GF-D8 (cell line): ENCODE data around the gene PTCH1.
A peak's percentile ranks its signal among the peaks of the same experiment; 100 is the strongest.

Source experiments
- DNase-seq: peaks from one replicate; lab custom pipeline; 2025; lab: John Stamatoyannopoulos, UW

The PTCH1 gene

DNA sequence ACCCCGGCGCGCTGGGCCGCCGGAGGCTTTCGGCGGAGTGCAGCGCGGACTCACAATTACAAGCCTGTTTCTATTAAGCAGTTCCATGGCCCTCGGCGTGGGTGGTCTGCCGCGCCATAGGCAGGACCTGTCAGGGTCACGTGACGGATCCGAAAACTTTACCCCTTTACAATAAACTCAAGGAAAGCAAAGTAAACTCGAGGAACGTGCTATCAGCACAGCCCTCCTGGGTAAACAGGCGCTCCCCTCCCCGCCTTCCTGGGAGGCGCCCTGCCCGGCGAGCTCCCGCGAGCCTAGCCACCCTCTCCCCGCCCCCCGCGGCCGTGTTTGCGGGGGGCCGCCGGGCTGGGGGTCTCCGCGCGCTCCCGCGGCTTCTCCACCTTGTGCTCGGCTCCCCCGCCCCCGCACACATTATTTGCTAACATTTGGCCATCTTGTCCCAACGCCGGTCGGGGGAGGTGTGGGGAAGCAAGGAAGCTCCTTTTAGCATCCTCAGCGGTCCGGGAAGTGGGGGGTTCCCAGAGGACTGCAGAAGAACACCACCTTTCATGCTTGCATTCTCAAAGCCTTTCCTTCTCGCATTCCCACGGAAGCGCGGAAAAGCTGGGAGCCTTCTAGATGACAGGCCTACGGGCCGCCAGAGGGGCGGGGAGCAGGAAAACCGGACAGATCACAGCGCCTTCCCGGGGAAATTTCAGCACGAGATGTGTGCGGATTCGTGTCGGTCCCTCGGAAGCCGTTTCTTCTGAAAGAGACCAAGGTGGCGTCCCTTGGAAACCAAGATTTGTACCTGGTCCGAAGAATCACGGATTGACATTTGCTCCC lies at the start of gene PTCH1:
Gene PTCH1 (minus strand): TSS at position 238 of the 825 bp plus-strand sequence.
- no peak for DNase-seq

DNA sequence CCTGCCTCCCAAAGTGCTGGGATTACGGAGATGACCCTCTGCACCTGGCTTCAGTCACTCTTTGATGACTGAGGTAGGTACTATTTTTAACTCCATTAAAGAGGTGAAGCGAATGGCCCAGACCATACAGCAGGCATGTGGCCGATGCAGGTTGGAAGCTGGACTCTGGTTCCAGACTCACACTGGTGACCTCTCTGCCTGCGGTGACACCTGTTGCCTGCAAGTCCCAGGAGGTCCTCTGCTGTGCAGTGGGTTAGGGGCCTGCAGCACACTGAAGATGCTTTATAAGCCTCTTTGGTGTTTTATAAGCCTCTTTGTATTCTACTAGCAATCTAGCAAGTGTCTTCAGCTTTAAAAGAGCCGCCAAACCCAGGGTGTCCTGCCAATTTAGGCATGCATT lies 49.2 kb upstream of the PTCH1 start:
- DNase-seq: no peak

DNA sequence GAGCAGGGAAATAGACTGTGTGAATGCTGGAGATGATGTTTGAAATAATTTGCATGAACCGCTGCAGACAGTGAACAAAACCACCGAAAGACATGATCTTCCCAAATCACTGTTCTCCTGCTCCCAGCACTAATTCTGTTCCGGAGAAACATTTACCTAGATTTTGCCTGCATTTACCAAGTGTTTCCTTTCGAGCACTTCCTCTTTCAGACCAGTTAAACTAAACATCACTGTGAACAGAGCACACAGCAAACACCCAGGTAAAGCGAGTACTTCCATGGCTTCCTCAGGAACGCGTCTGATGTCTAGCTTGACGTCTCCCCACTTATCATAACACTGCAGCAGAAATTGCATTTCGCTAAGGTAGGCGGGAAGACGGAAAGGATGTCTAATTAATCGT lies 45.1 kb upstream of the PTCH1 start:
- DNase-seq: no peak

DNA sequence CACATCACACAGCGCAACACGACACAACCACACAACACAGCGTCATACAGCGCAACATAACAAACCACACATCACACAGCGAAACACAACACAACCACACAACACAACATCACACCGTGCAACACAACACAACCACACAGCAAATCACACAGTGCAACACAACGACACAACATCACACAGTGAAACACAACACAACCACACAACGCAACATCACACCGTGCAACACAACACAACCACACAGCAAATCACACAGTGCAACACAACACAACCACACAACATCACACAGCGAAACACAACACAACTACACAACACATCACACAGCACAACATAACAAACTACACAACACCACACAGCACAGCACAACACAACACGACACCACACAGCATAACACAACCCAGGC lies 40.4 kb upstream of the PTCH1 start:
- DNase-seq: no peak

DNA sequence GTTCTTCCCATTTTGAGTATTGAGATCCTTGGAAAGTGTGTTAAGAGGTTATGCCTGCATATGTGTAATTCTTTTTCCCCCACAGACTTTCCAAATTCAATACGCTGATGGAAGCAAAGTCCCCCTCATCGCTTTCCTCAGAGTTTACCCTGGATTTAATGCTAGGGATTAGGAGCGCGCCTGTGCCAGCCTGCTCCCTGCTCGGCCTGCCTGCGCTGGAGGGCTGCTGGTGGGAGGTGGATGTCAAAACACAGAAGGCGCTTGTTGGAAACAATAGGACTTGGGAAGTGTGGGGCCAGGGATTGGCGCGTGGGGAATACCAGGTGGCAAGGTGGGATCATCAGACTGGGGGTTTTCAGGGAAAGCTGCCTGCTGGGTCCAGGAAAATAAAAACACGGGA lies 39.8 kb upstream of the PTCH1 start:
- no peak for DNase-seq

DNA sequence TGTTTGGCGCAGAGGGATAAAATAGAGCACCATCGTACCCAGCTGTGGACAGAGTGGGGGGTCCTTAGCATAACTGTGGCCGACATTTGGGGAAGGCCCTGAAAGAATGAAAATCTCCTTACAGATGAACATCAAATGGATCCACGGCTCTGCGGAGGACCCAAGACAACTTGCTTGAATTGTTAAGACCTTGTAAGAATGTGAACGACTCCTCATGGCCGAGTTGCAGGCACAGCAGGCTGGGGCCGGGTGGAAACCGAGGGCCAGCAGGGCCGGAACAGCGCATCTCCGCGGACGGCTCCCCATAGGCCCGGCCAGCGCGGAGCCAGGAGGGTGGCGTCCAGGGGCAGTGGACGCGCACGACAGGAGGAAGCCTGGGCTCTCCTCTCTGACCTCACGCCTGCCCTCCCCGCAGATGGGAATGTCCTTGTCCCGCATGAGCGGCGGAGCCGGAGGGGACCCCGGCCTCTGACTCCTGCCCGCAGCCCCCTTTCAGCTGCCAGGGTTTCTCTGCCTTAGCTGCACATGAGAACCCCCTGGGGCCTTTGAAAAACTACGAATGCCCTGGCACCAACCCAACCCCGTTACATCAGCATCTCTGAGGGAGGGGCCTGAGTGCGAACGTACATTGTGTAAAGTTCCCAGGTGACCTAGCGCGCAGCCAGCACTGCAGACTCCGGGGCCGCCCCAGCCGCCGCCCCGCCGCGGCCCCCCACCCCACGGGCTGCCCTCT lies 36.2 kb upstream of the PTCH1 start:
- DNase-seq: no peak

DNA sequence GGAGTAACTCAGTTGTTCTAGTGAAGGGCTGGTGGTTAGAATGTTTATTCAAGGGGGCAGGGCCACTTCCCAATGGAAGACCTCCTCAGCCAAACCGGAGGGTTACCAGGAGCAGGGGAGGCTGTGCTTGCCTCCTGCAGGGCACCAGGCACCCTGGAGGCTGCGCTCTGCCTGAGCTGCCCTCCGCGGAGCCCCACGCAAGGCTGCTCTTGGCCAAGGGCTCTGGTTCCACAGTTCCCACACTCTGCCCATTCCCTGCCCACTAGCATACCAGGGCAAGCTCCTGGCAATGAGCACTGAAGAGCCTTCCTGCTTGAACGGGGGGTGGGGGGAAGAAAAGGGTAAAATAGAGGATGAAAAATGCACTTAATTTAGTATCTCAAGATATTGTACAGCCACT lies 35.5 kb upstream of the PTCH1 start:
- DNase-seq: no peak

DNA sequence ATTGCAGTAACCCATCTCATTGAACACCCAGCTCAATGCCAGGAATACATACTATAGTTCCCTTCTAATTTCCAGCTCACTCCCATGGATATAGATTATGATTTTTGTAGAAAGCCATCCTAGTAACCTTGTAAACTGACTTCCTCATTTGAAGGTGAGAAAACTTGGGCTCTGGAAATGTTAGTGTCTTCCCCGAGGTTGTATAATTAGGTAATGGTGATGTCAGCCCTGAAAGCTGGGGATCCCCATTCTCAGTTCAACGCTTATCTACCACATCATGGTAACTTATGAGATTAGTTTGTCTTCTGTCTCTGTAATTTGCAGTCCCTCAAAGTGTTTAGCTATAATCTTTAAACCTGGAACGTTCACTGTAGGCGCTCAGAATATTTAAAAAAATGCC lies 34.6 kb upstream of the PTCH1 start:
- DNase-seq: no peak

DNA sequence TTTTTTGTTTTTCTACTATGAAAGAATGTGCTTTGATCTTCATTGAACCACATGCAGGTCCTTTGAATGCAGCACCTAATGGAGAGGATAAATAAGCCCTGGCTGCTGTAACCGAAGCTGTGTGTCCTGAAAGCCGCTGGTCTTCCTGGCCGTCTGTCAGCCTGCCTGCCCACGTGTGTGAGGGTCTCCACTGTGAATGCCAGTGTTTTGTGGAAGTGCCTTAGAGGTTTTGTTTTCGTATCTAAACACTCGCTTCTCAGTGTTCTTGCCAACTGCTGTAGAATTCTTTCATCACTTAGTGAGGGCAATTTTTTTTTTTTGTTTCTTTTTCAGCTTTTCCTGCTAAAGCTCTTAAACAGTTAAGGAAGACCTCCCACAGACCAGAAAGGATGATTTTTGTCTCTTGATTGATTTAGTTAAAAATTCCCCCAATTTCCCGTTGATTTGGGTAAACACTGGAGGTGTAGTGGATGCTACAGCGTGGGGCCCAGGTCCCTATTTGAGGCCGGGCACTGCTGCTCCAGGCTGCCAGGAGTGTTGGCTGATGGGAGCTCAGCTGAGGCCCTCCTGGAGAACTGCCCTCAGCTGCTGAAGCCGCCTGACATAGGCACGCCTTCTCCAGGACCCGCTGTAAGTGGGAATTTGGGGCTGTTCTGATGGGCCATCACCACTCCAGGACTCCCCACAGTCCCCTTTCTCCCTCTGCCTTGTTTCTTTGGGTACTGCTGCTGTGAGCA lies 29.2 kb upstream of the PTCH1 start:
- no peak for DNase-seq

DNA sequence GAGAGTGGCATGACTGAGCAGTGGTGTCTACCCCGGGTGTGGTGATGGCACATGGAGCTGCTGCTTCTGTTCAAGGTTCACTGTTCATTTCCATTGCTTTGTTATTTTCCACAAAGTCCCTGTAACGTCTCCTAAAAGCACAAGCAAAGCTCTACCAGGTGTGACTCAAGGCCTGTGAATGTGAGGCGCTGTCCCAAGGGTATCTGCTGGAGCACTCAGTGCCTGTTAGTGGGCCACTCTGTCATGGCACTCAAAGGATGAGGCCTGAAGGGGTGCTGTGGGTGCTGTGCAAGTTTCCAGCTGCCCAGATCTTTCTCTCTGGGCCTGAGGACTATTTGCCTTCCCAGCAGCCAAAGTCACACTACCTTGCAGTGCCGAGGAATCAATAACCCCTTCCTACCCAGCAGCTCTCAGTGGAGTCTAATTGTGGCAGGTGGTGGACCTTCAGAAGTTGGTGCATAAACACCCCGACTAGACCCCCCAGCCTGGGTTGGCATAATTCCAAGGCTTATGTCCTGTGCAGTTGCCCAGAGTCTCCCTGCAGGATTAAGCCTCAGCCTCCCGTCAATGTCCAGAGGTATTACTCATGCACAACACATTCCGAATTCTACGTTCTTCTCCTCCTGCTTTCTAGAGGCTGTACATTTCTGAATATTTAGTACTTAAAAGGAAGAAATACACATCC lies 17.4 kb upstream of the PTCH1 start:
- no peak for DNase-seq

DNA sequence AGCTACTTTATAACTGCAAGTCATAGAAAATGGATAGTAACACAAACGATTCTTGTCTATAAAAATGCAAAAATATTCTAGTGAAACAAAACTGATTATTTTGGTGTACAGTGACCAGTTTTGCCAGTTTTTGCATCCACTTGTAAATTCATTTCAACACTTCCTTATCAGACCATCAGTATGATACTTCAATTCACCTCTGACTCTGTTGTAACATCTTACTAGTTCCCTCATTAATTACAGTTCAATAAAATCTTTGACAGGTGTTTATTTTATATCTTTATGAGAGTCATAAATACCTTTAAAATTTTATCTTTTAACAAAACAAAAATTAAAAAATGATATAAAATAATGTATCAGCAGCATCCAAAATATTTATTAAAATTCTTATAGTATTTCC lies 13.1 kb upstream of the PTCH1 start:
- no peak for DNase-seq

DNA sequence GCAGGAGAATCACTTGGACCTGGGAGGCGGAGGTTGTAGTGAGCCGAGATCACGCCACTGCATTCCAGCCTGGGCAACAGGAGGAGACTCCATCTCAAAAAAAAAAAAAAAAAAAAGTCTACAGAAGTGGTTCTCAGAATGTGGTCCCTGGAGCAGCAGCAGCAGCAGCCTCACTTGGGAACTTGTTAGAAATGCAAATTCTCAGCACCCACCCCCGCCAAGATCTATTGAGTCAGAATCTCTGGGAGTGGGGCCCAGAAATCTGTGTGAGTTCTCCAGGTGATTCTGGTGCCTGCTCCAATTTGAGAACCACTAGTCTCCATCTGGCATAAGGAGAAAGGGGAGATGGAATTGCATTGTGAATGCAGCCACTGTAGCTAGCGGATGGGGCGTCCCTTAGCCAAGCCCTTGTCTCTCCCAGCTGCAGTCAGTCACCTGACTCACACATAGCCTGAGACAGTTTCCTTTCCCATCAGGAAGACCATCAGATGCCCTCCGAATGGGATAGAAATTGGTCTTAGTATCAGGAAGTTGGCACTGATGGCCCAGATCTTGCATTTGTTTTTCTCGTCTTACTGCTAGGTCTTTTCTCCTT lies 12.2 kb upstream of the PTCH1 start:
- no peak for DNase-seq

DNA sequence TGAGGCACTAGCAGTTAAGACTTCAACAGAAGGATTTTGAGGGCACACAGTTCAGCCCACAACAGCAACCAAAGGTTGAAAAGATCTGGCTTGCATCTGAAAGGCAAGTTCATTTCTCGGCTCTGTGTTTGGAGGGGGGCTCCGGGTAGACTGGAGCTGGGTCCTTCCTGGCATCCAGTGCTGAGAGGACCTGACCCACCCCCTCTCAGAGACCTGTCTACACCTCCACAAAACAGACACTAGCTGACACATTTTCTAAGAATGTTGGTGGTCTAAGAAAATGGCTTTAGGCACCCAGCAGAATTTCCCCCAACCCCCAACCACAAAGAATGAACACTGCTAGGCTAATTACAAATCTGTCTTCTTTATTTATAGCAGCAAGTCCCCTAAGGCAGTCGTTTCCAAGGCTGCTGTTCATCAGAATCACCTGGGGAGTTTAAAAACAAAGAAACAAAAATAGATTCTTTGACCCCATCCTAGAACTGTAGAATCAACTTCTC lies 6.2 kb upstream of the PTCH1 start:
- DNase-seq: no peak

DNA sequence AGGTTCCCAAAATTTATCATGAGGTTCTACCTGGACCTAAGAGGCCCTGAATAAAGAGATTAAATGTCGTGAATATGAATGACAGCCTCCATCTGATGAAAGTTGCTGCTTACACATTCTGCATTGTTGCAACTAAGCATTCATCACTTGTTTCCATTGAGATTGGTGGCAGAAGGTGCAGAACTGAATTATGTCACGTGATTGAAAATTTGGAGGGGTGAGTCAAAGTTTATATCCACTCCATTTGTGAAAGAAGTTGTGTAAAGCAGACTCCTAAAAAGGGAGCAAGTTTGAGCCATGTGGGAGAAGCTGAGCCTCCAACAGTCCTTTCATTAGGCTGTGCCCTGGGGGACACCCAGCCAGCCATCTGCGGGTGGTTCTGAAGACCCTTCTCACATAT lies 4.9 kb upstream of the PTCH1 start:
- no peak for DNase-seq

DNA sequence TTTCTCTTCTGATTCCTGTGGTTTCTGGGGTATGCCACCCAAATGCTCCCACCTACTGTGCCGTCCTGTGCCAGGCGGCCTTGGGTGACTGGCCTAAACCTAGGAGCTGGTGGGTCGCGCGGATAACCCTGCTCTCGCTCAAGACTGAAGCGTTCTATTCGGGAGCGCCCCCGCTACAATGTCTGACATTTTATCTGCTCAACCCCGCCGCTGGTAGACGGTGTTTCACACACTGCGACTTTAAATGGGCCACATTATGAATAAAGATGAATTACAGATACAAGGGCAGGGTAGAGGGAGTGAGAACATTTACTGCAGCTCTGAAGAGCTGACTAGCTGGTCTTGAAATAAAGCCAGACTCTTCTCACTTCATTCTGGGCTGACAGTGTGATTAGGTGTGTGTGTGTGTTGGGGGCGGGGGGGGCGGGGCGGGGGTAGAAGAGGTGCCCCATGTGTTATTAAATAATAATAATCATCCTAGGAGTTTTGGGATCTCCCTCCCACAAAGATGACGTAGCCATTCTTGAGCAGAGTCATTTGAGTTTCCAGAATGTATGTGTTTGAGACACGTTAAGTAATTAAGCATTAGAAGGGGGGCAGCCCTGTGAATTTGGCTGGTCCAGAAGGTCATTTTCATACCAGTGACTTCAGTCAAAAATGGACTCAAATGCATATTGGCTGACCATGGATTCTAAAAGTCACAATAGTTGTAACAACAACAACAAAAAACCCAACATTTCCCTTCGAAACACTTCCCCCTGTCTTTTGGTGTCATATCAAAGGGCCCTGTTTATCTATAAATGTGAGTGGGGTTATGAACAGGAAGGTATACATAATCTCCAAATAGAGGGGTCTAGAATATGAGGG lies 1.0 kb upstream of the PTCH1 start:
- DNase-seq: no peak

DNA sequence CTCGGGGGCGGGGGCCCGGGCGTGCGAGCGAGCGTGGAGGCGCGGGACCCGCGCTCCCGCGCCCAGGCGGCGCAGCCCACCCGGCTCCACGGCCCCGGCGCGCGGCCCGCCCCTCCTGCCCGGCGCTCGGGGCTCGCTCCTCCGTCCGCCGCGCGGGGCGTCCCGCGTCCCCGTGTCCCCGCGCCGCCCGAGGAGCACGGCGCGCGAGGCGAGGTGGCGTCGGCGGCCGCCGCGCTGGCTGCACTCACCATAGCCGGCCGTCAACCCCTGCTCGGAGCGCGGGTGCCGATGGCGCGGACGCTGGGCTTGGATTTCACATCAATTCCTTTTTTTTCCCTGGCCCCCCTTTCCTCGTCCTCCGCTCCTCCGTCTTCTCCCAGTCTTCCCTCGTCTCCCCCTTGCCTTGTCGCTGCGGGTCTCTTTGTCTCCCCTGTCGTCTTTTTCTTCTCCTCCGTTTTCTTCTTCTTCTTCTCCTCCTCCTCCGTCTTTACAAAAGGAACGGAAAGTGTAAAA lies 494 bp downstream of the PTCH1 start:
- no peak for DNase-seq

DNA sequence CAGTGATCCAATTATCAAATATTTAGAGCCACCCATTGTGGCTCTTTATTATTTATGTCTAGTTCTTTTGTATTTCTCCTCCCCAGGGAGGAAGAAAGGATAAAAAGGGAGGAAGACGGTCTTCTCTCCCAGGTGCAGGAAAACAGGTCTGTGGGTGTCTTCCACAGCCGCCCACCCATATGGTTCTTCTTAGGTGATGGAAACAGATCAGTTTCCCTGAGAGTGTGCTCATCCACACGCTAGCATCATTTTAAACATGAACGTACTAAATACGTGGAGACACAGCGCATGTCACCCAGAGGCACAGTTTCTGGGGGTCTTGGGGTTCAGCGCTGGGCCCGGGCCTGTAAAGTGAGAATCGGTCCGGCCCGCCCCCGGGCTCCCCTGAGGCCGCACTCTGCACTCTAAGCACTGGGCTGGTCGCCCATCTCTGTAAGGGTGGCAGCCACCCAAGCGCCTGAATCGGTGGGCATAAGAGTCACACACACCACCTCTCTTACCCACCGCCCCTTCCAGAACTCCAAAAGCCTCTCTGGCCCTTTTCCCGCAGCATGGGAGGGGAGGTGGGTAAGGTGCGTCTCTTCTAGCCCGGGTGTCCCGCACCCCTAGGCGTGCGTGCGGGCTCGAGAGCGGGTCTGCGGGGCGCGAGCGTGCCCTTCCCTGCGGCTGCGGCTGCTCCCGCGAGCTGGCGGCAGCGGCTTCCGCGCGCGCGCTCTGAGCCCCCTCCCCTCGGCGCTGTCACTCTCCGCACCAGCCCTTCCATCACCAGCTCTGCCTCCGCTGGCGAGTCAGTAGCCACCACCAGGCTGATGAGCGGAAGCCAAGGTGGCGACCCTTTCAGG lies 1.3 kb downstream of the PTCH1 start:
- DNase-seq: no peak

DNA sequence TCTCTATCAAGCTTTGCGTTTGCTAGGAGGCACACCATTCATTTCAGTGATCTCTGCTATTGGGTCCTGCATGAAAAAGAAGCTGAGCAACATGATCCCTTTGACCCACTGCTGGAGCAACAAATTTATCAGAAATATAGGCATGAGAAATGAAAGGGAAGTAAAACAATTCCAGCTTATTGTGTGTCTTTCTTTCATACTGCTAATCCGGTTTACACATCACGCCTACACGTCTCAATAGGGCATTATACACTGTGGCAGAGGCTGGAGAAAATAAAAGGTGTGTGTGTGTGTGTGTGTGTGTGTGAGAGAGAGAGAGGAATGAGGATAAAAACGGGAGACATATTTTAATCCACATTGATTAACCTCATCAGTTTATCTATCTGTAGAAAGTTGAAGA lies 2.4 kb downstream of the PTCH1 start:
- DNase-seq: no peak

DNA sequence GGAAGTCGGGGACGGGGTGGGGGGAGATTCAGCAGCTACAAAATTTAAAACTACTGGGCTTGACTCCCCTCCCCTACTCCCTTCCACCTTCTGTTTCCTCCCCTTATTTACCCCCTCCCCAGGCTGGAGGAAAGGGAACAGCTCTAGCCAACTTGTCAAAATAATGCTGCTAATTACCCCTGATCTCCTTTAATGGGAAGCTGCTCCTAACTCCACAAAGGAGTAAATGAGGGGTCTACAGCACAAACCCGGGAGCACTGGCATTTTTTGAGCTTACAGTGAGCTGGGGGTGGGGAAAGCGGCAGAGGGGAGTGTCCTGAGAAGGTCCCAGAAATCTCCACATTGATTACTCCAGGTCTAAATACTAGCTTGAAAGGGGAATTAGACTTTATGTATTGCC lies 3.1 kb downstream of the PTCH1 start:
- no peak for DNase-seq

DNA sequence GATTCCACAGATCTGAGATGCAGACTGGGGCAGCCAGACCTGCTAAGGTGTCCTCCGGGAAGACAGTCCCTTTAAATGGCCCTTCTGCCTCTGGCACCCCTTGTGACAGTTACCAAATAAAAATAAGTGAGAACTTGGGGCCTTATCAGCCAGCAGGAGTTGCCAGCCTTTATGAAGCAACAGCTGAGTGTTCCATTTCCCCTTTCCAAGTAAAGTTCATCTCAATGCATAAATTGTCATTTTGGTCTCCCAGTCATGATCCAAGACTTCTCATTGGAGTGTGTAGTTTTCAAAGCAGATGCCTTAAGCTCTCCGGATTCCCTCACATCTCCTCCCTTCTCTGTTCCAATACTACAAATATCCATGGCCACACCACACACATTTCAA lies 4.1 kb downstream of the PTCH1 start:
- peak; percentile 80 for DNase-seq
